SH-SY5Y (cell line): ENCODE data around the gene COL5A2.

Source experiments
- GATA2 ChIP-seq: IDR thresholded peaks from 2 replicates; pipeline ENCODE4 v1.6.1; 2011; ENCODE audit warnings: mild to moderate bottlenecking, low read depth, low read length
- GATA3 ChIP-seq: IDR thresholded peaks from 2 replicates; pipeline ENCODE4 v1.6.1; 2011; ENCODE audit warnings: low read depth, mild to moderate bottlenecking, low read length, moderate library complexity

- no peak for TF ChIP-seq GATA2
- no peak for TF ChIP-seq GATA3
Measured at GRCh38 chr2:189018631-189019030, 160.9 kb downstream of the COL5A2 start.
